IPS-18a (cell line): Measurements from ENCODE around the gene SYF2.
A peak's percentile ranks its signal among the peaks of the same experiment; 100 is the strongest.
"Not testable (repeated sequence)": the region's sequence is repeated elsewhere in the genome, so short reads cannot be mapped to it uniquely, and the experiment has no call there.

ENCODE experiments used
- H3K27ac ChIP-seq: one replicate; pipeline ENCODE4 v1.5.1; 2013; ENCODE audit warnings: low read length
- H3K27me3 ChIP-seq: one replicate; pipeline ENCODE4 v1.6.1; 2013; ENCODE audit warnings: mild to moderate bottlenecking, low read length; ENCODE audit not compliant: control insufficient read depth, insufficient read depth
- H3K36me3 ChIP-seq: one replicate; pipeline ENCODE4 v1.6.1; 2013; ENCODE audit warnings: low read depth, low read length; ENCODE audit not compliant: control insufficient read depth
- H3K4me1 ChIP-seq: one replicate; pipeline ENCODE4 v1.6.1; 2013; ENCODE audit warnings: low read depth, low read length; ENCODE audit not compliant: control insufficient read depth
- H3K4me3 ChIP-seq: one replicate; pipeline ENCODE4 v1.5.1; 2013; ENCODE audit warnings: low read length
- H3K9ac ChIP-seq: one replicate; pipeline ENCODE4 v1.6.1; 2013; ENCODE audit warnings: mild to moderate bottlenecking, low read length, moderate library complexity
- H3K9me3 ChIP-seq: one replicate; pipeline ENCODE4 v1.6.1; 2013; ENCODE audit warnings: low read depth, low read length; ENCODE audit not compliant: control insufficient read depth

SYF2 gene

DNA sequence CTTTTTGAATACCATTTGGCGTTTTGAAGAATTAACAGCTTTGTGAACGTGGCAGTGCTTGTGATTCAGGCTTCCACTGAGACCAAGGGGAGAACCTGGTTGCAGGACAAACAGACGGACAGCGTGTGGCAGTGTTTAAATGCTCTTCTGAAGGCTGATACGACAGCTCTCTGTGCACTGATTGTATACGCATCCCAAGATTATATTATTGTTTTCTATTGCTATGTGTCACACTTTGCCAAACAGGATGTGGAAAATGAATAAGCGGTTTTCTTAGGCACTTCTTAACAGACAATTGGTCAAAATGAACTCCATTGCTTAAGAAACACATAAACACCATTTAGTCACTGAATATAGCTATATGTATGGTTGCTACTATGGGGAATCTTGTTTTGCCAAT lies 27.5 kb upstream of the SYF2 start:
- not testable (repeated sequence) for H3K9ac ChIP-seq, H3K36me3 ChIP-seq, H3K4me1 ChIP-seq, H3K9me3 ChIP-seq, H3K4me3 ChIP-seq, H3K27ac ChIP-seq, H3K27me3 ChIP-seq

DNA sequence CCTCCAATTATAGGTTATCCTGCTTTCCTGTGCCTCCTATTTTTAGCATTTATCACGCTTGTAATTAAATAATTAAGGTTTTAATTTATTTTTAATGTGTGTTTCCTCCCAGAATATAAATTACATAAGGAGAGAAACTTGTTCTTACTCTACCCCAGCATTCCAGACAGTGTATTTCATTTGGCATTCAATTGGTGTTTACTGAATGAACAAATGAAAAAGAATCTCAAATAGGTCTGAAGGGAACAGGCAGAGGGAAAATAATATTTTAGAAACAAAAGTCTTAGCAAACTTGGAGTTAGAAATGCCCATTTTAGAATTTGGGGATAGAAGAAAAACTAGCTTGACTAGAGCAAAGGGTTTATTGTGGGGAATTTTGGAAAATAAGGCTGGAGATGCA lies 24.9 kb upstream of the SYF2 start:
- no peak overlapping the region for H3K4me3 ChIP-seq

DNA sequence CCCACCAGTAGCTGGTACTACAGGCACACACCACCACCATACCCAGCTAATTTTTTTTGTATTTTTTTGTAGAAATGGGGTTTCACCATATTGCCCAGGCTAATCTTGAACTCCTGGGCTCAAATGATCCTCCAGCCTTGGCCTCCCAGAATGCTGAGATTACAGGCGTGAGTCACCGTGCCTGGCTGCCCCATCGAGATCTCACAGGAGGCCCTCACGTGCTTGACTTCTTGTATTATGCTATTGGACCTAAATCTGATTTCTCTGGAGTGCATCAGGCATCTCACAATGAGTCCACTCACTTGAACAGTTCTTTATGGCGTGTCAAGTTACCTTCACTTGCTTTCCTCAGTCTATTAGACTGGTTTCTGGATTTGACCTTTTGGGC lies 24.3 kb upstream of the SYF2 start:
- no peak overlapping the region for H3K4me3 ChIP-seq
- no peaks in the 10 kb centered on the region for H3K9me3 ChIP-seq
- H3K27ac ChIP-seq, result no peak overlapping the region
- H3K9ac ChIP-seq, result no peak overlapping the region
- H3K36me3 ChIP-seq, result no peaks in the 10 kb centered on the region
- no peaks in the 10 kb centered on the region for H3K27me3 ChIP-seq
- H3K4me1 ChIP-seq, result peaks cover 6% of the 10 kb centered on the region

More for the DNA sequence above, 24.9 kb upstream of the SYF2 start:
- no peaks in the 10 kb centered on the region for H3K27me3 ChIP-seq
- H3K4me1 ChIP-seq, result peaks cover 6% of the 10 kb centered on the region
- H3K27ac ChIP-seq, result no peak overlapping the region
- no peaks in the 10 kb centered on the region for H3K9me3 ChIP-seq
- H3K36me3 ChIP-seq, result no peaks in the 10 kb centered on the region
- H3K9ac ChIP-seq, result no peak overlapping the region

DNA sequence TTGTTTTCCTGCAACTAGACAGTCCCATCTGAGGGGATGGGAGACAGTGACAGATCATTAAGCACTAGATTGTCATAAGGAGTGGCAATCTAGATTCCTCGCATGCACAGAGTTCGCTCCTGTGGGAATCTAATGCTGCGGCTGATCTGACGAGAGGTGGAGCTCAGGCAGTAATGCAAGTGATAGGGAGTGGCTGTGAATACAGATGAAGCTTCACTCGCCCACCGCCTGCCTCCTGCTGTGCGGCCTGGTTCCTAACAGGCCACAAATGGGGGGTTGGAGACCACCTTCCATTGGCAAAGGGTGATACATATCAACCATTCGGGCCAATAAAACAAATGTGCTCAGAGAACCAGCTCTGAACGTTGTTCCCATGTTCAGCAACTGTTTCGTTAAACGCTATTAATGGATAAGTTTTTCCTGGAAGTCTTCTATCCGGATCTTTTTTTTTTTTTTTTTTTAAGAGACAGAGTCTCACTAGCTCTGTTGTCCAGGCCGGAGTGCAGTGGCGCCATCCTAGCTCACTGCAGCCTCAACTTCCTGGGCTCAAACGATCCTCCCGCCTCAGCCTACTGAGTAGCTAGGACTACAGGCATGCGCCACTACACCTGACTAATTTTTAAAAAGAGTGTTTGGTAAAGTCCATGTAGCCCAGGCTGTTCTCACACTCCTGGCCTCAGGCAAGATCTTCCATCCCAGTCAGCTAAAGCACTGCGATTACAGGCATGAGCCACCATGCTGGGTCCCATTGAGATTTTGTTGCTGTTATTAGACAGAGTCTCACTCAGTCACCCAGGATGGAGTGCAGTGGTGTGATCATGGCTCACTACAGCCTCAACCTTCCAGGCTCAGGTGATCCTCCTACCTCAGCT lies 23.6 kb upstream of the SYF2 start:
- Histone ChIP-seq H3K9me3 (no peaks in the 10 kb centered on the region), H3K27me3 (no peaks in the 10 kb centered on the region), H3K4me1 (peaks cover 6% of the 10 kb centered on the region), H3K4me3 (no peak overlapping the region), H3K36me3 (no peaks in the 10 kb centered on the region), H3K9ac (no peak overlapping the region), H3K27ac (no peak overlapping the region)

DNA sequence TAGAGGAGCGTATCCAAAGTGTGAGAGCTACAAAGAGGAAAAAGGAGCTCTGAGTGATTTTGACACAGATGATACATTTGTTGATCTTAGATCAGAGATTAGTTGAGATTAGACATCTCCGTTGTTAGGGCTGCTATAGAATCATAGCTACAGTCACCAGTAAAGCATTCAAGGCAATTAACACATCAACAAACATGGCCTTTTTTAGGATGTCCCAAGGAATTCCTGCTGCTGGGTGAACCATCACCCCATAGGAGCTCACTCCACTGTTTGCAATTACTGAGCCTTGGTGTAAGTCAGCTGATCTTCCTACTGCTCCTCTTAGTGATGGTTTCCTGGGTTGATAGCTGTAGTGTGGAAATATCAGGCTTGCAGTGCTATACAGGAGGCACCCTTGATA lies 21.6 kb upstream of the SYF2 start:
- no peak overlapping the region for H3K4me3 ChIP-seq
- H3K9ac ChIP-seq, result no peak overlapping the region

DNA sequence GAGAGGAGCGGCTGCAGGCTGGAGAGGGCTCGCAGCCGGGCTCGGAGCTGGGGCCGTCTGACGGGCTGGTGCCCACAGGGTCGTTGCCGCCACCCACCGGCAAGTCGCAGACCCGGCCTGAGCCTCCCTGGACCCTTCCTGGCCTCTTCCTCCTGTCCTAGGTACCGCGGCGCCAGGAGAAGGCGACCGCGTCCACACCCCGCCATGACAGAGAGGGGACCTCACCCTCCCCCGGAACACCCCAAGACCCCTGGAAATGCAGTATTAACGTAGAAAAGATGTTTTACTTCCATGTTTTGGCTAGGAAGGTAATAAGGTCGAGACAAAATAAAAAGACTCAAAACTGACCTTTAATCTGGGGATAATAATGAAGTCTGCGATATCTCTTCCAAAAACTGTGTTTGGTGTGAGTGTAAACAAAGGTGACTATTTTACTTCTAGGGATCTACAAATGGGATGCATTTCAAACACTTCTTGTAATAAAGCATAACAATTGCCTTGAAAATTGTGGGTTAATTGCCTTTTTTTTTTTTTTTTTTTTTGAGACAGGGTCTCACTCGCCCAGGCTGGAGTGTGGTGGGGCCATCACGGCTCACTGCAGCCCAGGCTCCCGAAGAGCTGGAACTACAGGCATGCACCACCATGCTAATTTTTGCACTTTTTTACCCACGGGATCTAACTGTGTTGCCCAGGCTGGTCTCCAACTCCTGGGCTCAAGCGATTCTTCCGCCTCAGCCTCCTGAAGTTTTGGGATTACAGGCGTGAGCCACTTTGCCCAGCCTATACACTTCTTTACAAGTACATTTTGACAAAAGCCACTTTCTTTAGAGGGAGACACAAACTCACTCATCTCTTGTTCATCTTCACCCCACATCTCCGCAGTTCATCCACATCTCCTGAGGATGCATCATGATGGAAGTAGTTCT lies 15.8 kb upstream of the SYF2 start:
- Histone ChIP-seq H3K36me3 (peaks cover 25% of the 10 kb centered on the region), H3K27ac (no peak overlapping the region), H3K9ac (peak overlapping the region; percentile 15), H3K9me3 (no peaks in the 10 kb centered on the region), H3K27me3 (no peaks in the 10 kb centered on the region), H3K4me3 (peak overlapping the region; percentile 71), H3K4me1 (peaks cover 6% of the 10 kb centered on the region)

More for the DNA sequence above, 21.6 kb upstream of the SYF2 start:
- no peak overlapping the region for H3K27ac ChIP-seq
- H3K36me3 ChIP-seq, result no peaks in the 10 kb centered on the region
- H3K27me3 ChIP-seq, result no peaks in the 10 kb centered on the region
- H3K9me3 ChIP-seq, result no peaks in the 10 kb centered on the region
- peaks cover 6% of the 10 kb centered on the region for H3K4me1 ChIP-seq

DNA sequence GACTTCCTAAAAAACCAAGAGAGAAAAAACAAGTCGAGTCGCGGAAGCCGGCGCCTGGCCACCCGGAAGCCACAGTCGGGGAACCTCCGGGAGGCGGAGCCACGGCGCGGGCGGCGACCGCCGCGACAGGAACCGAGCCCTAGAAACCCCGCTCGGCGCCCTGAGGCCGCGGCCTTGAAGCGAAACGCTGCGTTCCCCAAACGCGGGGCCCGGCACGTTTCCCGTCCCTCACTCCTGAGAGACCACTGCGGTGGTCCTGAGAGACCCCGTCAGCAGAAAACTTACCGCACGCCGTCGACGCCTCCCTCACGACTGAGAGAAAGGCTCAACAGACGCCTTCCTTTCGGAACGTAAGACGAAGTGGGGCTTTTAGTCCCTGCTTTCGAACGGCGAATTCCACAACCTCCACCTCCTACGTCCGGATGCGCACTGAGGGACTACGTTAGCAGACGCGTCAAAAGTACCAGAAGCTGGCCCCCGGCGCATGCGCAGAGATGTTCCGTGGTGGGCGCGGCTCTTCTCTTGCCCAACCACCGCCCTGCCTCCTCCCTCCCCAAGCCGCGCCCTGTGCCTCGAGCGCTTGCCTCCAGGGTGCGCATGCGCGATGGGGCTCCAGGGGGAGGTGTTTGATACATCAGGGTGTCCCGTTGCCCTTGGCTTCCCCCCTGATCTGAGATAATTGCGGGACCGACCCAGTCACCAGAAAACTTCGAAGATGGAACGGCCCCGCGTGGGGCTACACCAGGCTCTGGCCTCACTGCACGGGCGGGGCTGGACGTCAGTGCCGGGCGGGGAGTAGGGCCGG lies 14.9 kb upstream of the SYF2 start, which contains the start of gene RSRP1:
Gene RSRP1, minus strand, starts transcription at position 431 of the 805 bp plus-strand sequence. CDS start 491 bp downstream, outside the sequence.
- Histone ChIP-seq H3K4me3 (peak within 1 kb of the TSS; percentile 71), H3K9me3 (no peaks in the 10 kb centered on the region), H3K4me1 (peaks cover 6% of the 10 kb centered on the region), H3K27me3 (no peaks in the 10 kb centered on the region), H3K36me3 (peaks cover 34% of the 10 kb centered on the region), H3K9ac (peak within 1 kb of the TSS; percentile 56), H3K27ac (peak within 1 kb of the TSS; percentile 4)

DNA sequence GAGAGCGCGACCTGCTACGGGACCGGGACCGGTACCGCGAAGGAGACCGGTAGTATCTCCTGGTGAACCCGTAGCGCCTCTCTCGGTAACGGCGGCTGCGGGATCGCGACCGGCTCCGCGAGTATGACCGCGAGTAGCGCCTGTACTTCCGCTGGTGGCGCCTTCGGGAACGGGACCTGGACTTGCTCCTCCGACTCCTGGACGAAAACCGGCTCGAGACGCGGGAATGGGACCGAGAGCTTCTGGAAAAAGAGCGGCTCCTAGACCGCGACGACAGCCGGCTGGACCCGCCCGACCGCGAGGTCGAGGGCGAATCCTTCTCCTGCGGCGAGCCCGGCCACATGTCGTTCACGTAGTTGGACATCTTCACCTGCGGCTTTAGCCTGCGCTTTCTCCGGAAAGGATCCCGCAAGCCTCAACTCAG lies 14.3 kb upstream of the SYF2 start:
- Histone ChIP-seq H3K27me3 (no peaks in the 10 kb centered on the region), H3K4me1 (peaks cover 6% of the 10 kb centered on the region), H3K36me3 (peaks cover 39% of the 10 kb centered on the region), H3K27ac (peak overlapping the region; percentile 4), H3K9me3 (no peaks in the 10 kb centered on the region), H3K9ac (peak overlapping the region; percentile 56), H3K4me3 (peak overlapping the region; percentile 71)

DNA sequence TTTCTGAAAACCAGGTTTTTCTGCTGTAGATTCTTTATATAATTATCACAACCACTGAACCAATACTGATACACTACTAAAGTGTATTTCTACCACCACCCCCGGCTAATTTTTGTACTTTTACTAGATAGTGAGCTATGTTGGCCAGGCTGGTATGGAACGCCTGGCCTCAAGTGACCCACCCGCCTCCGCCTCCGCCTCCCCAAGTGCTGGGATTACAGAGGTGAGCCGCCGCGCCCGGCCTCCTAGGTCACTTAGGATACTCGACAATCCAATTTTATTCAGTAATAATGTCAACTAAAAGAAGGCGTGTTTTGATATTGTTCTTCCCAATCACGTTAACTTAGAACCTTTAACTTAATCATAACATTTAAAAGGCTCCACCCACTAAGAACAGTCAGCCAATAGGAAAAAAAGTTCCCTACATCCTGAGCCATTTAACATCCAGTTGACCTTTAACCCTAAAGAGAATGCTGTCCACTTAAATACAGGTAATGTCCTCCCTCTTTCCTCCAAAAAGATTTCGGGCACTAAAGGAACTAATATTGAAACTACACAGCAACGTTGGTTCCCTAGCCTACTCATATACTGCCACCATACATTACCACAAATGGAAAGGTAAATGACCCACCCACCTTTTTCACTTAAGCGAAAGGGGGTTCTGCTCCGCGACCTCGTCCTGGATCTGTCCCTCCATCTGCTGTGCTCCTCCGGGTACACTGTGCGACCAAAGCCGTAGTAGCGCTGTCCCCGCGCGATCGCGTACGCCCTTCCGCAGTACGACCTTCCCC lies 13.7 kb upstream of the SYF2 start:
- H3K9me3 ChIP-seq, result no peaks in the 10 kb centered on the region
- H3K4me3 ChIP-seq, result peak overlapping the region; percentile 71
- H3K27me3 ChIP-seq, result no peaks in the 10 kb centered on the region
- peaks cover 39% of the 10 kb centered on the region for H3K36me3 ChIP-seq
- peaks cover 6% of the 10 kb centered on the region for H3K4me1 ChIP-seq
- H3K27ac ChIP-seq, result no peak overlapping the region
- H3K9ac ChIP-seq, result peak overlapping the region; percentile 56

DNA sequence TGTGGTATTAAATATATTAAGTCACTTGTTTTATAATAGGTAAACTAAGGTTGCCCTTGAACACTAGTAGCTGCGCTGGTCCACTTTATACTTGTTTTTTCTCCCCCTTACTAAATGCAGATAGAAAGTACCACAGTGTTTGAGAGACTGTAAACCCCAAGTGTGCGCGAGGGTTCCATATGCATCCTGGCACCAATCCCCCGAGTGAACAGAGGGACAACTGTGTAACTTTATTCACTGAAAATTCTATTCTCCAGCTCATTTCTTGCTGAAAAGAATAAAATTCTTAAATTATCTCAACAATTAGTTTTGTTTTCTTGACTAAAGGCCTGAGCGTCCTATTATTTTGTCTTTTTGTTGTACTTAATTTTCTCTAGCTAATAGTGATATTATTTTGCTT lies 13.1 kb upstream of the SYF2 start:
- Histone ChIP-seq H3K27ac (no peak overlapping the region), H3K27me3 (no peaks in the 10 kb centered on the region), H3K9me3 (no peaks in the 10 kb centered on the region), H3K4me3 (peak overlapping the region; percentile 71), H3K36me3 (peaks cover 39% of the 10 kb centered on the region), H3K9ac (no peak overlapping the region), H3K4me1 (peaks cover 11% of the 10 kb centered on the region)
